ENCODE results near the gene PLCG1. TPM values are rescaled to one million over a fixed set of nuclear protein-coding genes. Genes with fewer than 3 reads are reported as not detected.

PLCG1 gene
- polyA plus RNA-seq, 1 donor (not counting 4 experiments of a cell fraction or from before 2014, with no cell fraction given): 41.5 TPM

GRCh38 chr20:41222703-41223102, 85.4 kb downstream of the PLCG1 start:
- H4K20me1 ChIP-seq (ENCODE audit: control insufficient read depth, extremely low read depth, insufficient read depth, low read length): no peaks in the 10 kb centered on the region
- no peaks in the 10 kb centered on the region for H3K4me1 ChIP-seq (ENCODE audit: control insufficient read depth, extremely low read depth, insufficient read depth, low read length)
- dilution Hi-C loops (cut with MboI; ENCODE audit: extremely low pct_ligation_motif_present, low sequenced_read_pairs): no loop called here
- FAIRE-seq: no peak
- no peaks in the 10 kb centered on the region for H3K9me3 ChIP-seq (ENCODE audit: control insufficient read depth, low read depth, low read length)
- H3K36me3 ChIP-seq (ENCODE audit: control insufficient read depth in 2 of 2, extremely low read depth in 1 of 2, insufficient read depth in 2 of 2, low read length in 2 of 2): peaks cover 0 to 2% of the 10 kb centered on the region in 2 experiments
- H3K27me3 ChIP-seq (ENCODE audit: control insufficient read depth, extremely low read depth, insufficient read depth, low read length): no peaks in the 10 kb centered on the region
- no peaks in the 10 kb centered on the region for H3K79me2 ChIP-seq (ENCODE audit: control insufficient read depth, insufficient read depth, low read length)
- H3K9me1 ChIP-seq (ENCODE audit: control insufficient read depth, extremely low read depth, insufficient read depth, low read length): no peaks in the 10 kb centered on the region
- no peak overlapping the region for H3K4me3 ChIP-seq (ENCODE audit: control insufficient read depth in 2 of 3, extremely low read depth in 1 of 3, insufficient read depth in 2 of 3, low read depth in 1 of 3, low read length in 3 of 3)
- H3K27ac ChIP-seq (ENCODE audit: control insufficient read depth, insufficient read depth, low read length): no peak overlapping the region
- no peak for DNase-seq (ENCODE audit: low read depth, low spot score)
- H3K4me2 ChIP-seq (ENCODE audit: control insufficient read depth, extremely low read depth, insufficient read depth, low read depth, low read length): no peak overlapping the region
- H3K9ac ChIP-seq (ENCODE audit: control insufficient read depth, extremely low read depth, insufficient read depth, low read length): no peak overlapping the region
- no peak overlapping the region for H2AFZ ChIP-seq (ENCODE audit: control insufficient read depth, low read length)
- TF ChIP-seq CTCF (optimal IDR thresholded peaks at IDR 0.05 in 1 of 3, IDR thresholded peaks at IDR 0.05 in 1 of 3, conservative IDR thresholded peaks at IDR 0.05 in 1 of 3; ENCODE audit: extremely low read depth in 1 of 3, insufficient read depth in 2 of 3, low read length in 3 of 3) (no peak), EZH2 (IDR thresholded peaks at IDR 0.05; ENCODE audit: low read length) (no peak)

- dilution Hi-C loops (cut with MboI; ENCODE audit: extremely low pct_ligation_motif_present, low sequenced_read_pairs): no loop called here
- Histone ChIP-seq H3K9me3 (ENCODE audit: control insufficient read depth, low read depth, low read length) (no peaks in the 10 kb centered on the region), H3K79me2 (ENCODE audit: control insufficient read depth, insufficient read depth, low read length) (no peaks in the 10 kb centered on the region), H4K20me1 (ENCODE audit: control insufficient read depth, extremely low read depth, insufficient read depth, low read length) (no peaks in the 10 kb centered on the region), H3K36me3 (ENCODE audit: control insufficient read depth in 2 of 2, extremely low read depth in 1 of 2, insufficient read depth in 2 of 2, low read length in 2 of 2) (peaks cover 0 to 2% of the 10 kb centered on the region in 2 experiments), H3K27ac (ENCODE audit: control insufficient read depth, insufficient read depth, low read length) (no peak overlapping the region), H3K4me2 (ENCODE audit: control insufficient read depth, extremely low read depth, insufficient read depth, low read depth, low read length) (no peak overlapping the region), H3K9me1 (ENCODE audit: control insufficient read depth, extremely low read depth, insufficient read depth, low read length) (no peaks in the 10 kb centered on the region), H3K27me3 (ENCODE audit: control insufficient read depth, extremely low read depth, insufficient read depth, low read length) (no peaks in the 10 kb centered on the region), H3K4me3 (ENCODE audit: control insufficient read depth in 2 of 3, extremely low read depth in 1 of 3, insufficient read depth in 2 of 3, low read depth in 1 of 3, low read length in 3 of 3) (no peak overlapping the region), H3K9ac (ENCODE audit: control insufficient read depth, extremely low read depth, insufficient read depth, low read length) (no peak overlapping the region), H2AFZ (ENCODE audit: control insufficient read depth, low read length) (no peak overlapping the region), H3K4me1 (ENCODE audit: control insufficient read depth, extremely low read depth, insufficient read depth, low read length) (no peaks in the 10 kb centered on the region)
- no peak for TF ChIP-seq EZH2 (IDR thresholded peaks at IDR 0.05; ENCODE audit: low read length)
- TF ChIP-seq CTCF (optimal IDR thresholded peaks at IDR 0.05 in 1 of 3, IDR thresholded peaks at IDR 0.05 in 1 of 3, conservative IDR thresholded peaks at IDR 0.05 in 1 of 3; ENCODE audit: extremely low read depth in 1 of 3, insufficient read depth in 2 of 3, low read length in 3 of 3): no peak
- no peak for FAIRE-seq
- no peak for DNase-seq (ENCODE audit: low read depth, low spot score)
These were observed 85.8 kb downstream of the PLCG1 start for GRCh38 chr20:41223112-41223511.
